Stimulated activated CD4-positive, alpha-beta T cell treated with anti-CD3 and anti-CD28 coated beads, Interleukin-2, amount 100 ng/mL, for 24 hours (primary cell): Measurements from ENCODE around the gene ALDH1L1.

Experiments
- DNase-seq, 2 donors: peaks; one replicate each; pipeline ENCODE4 v3.0.0-alpha.2; 2020

The ALDH1L1 gene

GRCh38 chr3:126191246-126191645 is 10.9 kb upstream of the ALDH1L1 start:
- no peak for DNase-seq

GRCh38 chr3:126187920-126188319 is 7.5 kb upstream of the ALDH1L1 start:
- no peak for DNase-seq

- no peak for DNase-seq
Measured at GRCh38 chr3:126186749-126187148, 6.4 kb upstream of the ALDH1L1 start.

- no peak for DNase-seq
Measured at GRCh38 chr3:126186271-126186670, 5.9 kb upstream of the ALDH1L1 start.

GRCh38 chr3:126184465-126185000 is 4.1 kb upstream of the ALDH1L1 start:
- DNase-seq, result no peak

- no peak for DNase-seq
Measured at GRCh38 chr3:126181398-126181725, 976 bp upstream of the ALDH1L1 start.

- no peak for DNase-seq
Measured at GRCh38 chr3:126179825-126180476, 435 bp downstream of the ALDH1L1 start.

GRCh38 chr3:126170073-126170777 is 10.2 kb downstream of the ALDH1L1 start:
- no peak for DNase-seq

- DNase-seq, result no peak
Measured at GRCh38 chr3:126167566-126167965, 12.8 kb downstream of the ALDH1L1 start.

GRCh38 chr3:126166009-126166408 is 14.4 kb downstream of the ALDH1L1 start:
- no peak for DNase-seq

GRCh38 chr3:126161309-126161708 is 19.1 kb downstream of the ALDH1L1 start:
- DNase-seq, result no peak

- no peak for DNase-seq
Measured at GRCh38 chr3:126160243-126161210, 19.9 kb downstream of the ALDH1L1 start.

GRCh38 chr3:126159476-126159875 is 20.9 kb downstream of the ALDH1L1 start:
- DNase-seq, result no peak

GRCh38 chr3:126158912-126159454 is 21.4 kb downstream of the ALDH1L1 start:
- no peak for DNase-seq

- no peak for DNase-seq
Measured at GRCh38 chr3:126158016-126158911, 22.1 kb downstream of the ALDH1L1 start.

- no peak for DNase-seq
Measured at GRCh38 chr3:126157083-126157768, 23.2 kb downstream of the ALDH1L1 start.

- no peak for DNase-seq
Measured at GRCh38 chr3:126156468-126156867, 23.9 kb downstream of the ALDH1L1 start.

GRCh38 chr3:126155819-126156218 is 24.6 kb downstream of the ALDH1L1 start:
- DNase-seq, result no peak

GRCh38 chr3:126155280-126155640 is 25.1 kb downstream of the ALDH1L1 start:
- no peak for DNase-seq

- no peak for DNase-seq
Measured at GRCh38 chr3:126154391-126155279, 25.8 kb downstream of the ALDH1L1 start.
